Osteoblast (primary cell): Measurements from ENCODE around the gene SAA2. TPM values are rescaled to one million over a fixed set of nuclear protein-coding genes. Genes with fewer than 3 reads are reported as not detected.
A peak's percentile ranks its signal among the peaks of the same experiment; 100 is the strongest.
"Not testable (repeated sequence)": the region's sequence is repeated elsewhere in the genome, so short reads cannot be mapped to it uniquely, and the experiment has no call there.

ENCODE experiments used
- DNase-seq: peaks from one replicate; pipeline ENCODE4 v3.0.0; 2011; ENCODE audit warnings: low spot score, mixed read lengths; ENCODE audit not compliant: insufficient read length; ENCODE audit errors: missing footprints
- H2AFZ ChIP-seq: 2 replicates; pipeline ENCODE4 v1.6.0; 2011; ENCODE audit warnings: mild to moderate bottlenecking, low read length
- H3K27ac ChIP-seq: 2 replicates; pipeline ENCODE4 v1.5.1; 2011; ENCODE audit warnings: mild to moderate bottlenecking, low read depth, low read length, moderate library complexity
- H3K27me3 ChIP-seq: 2 replicates; pipeline ENCODE4 v1.6.0; 2012; ENCODE audit warnings: mild to moderate bottlenecking, control low read depth, inconsistent platforms, low read length, moderate library complexity; ENCODE audit not compliant: insufficient read depth
- H3K36me3 ChIP-seq: 2 replicates; pipeline ENCODE4 v1.5.1; 2011; ENCODE audit warnings: mild to moderate bottlenecking, low read length, control low read depth, moderate library complexity; ENCODE audit not compliant: insufficient read depth
- H3K4me1 ChIP-seq: 2 replicates; pipeline ENCODE4 v1.5.1; 2011; ENCODE audit warnings: mild to moderate bottlenecking, low read length, control low read depth, moderate library complexity; ENCODE audit not compliant: insufficient read depth
- H3K4me2 ChIP-seq: 2 replicates; pipeline ENCODE4 v1.6.0; 2011; ENCODE audit warnings: mild to moderate bottlenecking, low read length; ENCODE audit not compliant: insufficient read depth
- H3K4me3 ChIP-seq: fragments of 200-600 bp; sonication (generic); 3 replicates; pipeline ENCODE4 v1.5.1; 2012; ENCODE audit warnings: mild to moderate bottlenecking, low read length, inconsistent platforms; ENCODE audit not compliant: insufficient read depth
- H3K79me2 ChIP-seq: 2 replicates; pipeline ENCODE4 v1.6.0; 2012; ENCODE audit warnings: mild to moderate bottlenecking, low read length, control low read depth, inconsistent platforms; ENCODE audit not compliant: insufficient read depth
- H3K9me3 ChIP-seq: 2 replicates; pipeline ENCODE4 v1.5.1; 2011; ENCODE audit warnings: low read depth, low read length, control low read depth
- H4K20me1 ChIP-seq: 2 replicates; pipeline ENCODE4 v1.6.0; 2012; ENCODE audit warnings: mild to moderate bottlenecking, low read length, control low read depth; ENCODE audit not compliant: insufficient read depth
- total RNA-seq: library from RNA; depleted of rRNA; stranded (reverse); fragments of >200 nt; gene quantifications from 2 replicates; pipeline ENCODE4 v1.2.3, GENCODE V29; 2012
- TF ChIP-seq, protein P1 (sequence below): IDR thresholded peaks from 2 replicates; pipeline ENCODE4 v1.5.1; 2011; ENCODE audit warnings: mild to moderate bottlenecking, low read depth, low read length, moderate library complexity; ENCODE audit errors: extremely low read depth

The SAA2 gene
- total RNA-seq, 1 donor = under 0.01 TPM

DNA sequence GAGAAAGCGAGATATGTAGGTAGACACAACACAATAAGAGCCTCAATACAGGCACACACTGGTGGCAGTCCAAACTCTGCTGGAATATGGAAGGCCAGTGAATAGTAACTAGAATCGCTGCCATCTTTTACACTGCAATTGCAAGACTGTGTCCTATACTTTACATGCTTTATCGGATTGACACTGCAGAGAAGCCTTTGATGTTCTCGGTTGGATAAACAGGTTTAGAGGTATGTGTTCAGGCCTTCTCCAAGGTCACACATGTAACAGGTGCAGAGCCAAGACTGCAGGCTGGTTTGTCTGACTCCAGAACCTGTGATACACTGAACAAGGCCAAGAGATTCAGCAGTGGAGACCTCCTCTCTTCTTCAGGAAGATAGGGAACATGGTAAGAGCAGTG is 22.7 kb upstream of the SAA2 start:
- H3K4me2 ChIP-seq = no peak overlapping the region
- H2AFZ ChIP-seq = no peak overlapping the region
- H3K79me2 ChIP-seq = no peaks in the 10 kb centered on the region
- H4K20me1 ChIP-seq = no peaks in the 10 kb centered on the region
- H3K4me3 ChIP-seq = no peak overlapping the region
- no peaks in the 10 kb centered on the region for H3K9me3 ChIP-seq
- H3K4me1 ChIP-seq = no peaks in the 10 kb centered on the region
- H3K27me3 ChIP-seq = no peaks in the 10 kb centered on the region
- no peak overlapping the region for H3K27ac ChIP-seq
- no peaks in the 10 kb centered on the region for H3K36me3 ChIP-seq
- DNase-seq = no peak
- TF ChIP-seq, protein P1, sequence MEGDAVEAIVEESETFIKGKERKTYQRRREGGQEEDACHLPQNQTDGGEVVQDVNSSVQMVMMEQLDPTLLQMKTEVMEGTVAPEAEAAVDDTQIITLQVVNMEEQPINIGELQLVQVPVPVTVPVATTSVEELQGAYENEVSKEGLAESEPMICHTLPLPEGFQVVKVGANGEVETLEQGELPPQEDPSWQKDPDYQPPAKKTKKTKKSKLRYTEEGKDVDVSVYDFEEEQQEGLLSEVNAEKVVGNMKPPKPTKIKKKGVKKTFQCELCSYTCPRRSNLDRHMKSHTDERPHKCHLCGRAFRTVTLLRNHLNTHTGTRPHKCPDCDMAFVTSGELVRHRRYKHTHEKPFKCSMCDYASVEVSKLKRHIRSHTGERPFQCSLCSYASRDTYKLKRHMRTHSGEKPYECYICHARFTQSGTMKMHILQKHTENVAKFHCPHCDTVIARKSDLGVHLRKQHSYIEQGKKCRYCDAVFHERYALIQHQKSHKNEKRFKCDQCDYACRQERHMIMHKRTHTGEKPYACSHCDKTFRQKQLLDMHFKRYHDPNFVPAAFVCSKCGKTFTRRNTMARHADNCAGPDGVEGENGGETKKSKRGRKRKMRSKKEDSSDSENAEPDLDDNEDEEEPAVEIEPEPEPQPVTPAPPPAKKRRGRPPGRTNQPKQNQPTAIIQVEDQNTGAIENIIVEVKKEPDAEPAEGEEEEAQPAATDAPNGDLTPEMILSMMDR = no peak

DNA sequence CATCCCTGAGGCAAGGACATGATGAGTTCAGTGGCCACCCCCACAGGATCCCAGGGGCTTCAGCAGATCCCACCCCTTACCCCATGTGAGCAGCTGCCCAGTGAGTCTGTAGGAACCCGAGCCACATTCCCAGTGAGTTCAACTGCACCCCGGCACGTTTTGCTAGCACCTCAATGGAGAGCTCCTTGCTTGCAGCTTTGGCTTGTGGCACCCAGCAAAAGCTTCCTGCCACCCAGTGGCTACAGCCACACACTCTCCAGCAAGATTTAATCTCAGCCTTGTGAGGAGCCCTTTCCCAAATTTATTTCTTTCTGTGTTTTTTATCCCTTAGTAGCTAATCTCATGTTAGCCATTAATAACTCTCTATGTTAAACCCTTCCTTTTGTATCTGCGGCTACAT is 21.6 kb upstream of the SAA2 start:
- Histone ChIP-seq H3K4me2 (no peak overlapping the region), H3K36me3 (no peaks in the 10 kb centered on the region), H4K20me1 (no peaks in the 10 kb centered on the region), H2AFZ (no peak overlapping the region), H3K4me1 (no peaks in the 10 kb centered on the region), H3K4me3 (no peak overlapping the region), H3K27ac (no peak overlapping the region), H3K79me2 (no peaks in the 10 kb centered on the region), H3K27me3 (peaks cover 6% of the 10 kb centered on the region), H3K9me3 (no peaks in the 10 kb centered on the region)
- DNase-seq = peak; percentile 77
- TF ChIP-seq, protein P1 = peak; percentile 17

DNA sequence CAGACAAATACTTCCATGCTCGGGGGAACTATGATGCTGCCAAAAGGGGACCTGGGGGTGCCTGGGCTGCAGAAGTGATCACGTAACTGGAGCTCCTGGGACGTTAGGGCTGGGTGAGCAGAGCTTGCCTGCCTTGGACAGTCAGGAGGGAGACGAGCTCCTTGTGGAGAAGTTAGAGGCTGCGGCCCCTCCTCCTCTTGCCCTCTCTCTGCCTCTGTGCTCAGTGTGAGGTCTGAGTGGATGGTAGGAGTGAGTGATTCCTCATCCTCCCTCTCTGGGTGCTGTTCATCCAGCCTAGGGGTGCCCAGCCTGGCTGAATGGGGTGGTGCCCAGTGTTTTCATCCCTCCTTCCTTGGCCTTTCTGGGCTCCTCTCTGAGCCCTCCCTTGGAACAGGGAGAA is 20.8 kb upstream of the SAA2 start:
- not testable (repeated sequence) for H3K27me3 ChIP-seq, H3K9me3 ChIP-seq, DNase-seq, H3K4me1 ChIP-seq, H3K36me3 ChIP-seq, H2AFZ ChIP-seq, H3K79me2 ChIP-seq, H4K20me1 ChIP-seq, H3K4me2 ChIP-seq, H3K4me3 ChIP-seq, H3K27ac ChIP-seq

DNA sequence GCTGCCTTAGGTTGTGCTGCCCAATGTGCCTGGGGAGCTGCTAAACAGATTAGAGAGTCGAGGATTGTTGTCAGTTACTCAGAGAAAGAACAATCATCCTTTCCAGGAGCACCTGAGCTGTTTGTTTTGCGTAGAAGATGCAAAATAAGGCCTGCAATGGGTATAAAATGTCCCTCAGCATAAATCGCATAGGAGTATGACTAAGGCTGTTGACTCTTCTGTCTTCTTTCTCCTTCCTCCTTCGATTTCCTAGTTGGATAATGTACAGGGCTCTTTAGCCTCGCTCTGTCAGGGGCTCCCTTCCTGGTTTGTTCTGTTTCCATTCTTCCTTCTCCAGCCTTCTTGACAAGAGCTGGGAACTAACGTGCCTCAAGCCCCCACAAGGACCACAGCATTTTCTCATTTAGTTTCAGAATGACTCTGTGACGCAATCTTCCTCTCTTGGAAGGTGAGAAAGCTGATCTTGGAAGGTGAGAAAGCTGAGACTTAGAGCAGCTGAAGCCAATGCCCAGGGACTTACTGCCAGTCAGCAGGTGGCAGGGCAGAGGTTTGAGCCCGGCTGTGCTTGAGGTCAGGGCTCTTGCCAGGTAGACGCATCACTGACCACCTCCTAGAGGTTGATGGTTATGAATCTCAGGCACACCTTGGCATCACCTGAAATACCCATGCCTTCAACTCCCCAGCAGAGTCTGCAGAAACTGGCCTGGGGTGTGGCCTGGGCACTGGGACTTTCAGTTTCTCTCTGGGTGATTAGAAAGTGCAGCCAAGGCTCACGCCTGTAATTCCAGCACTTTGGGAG is 19.1 kb upstream of the SAA2 start:
- H3K4me3 ChIP-seq, H3K27me3 ChIP-seq, H3K79me2 ChIP-seq, H4K20me1 ChIP-seq, H2AFZ ChIP-seq, H3K4me1 ChIP-seq, H3K27ac ChIP-seq, H3K36me3 ChIP-seq, H3K9me3 ChIP-seq, H3K4me2 ChIP-seq, DNase-seq: not testable (repeated sequence)

DNA sequence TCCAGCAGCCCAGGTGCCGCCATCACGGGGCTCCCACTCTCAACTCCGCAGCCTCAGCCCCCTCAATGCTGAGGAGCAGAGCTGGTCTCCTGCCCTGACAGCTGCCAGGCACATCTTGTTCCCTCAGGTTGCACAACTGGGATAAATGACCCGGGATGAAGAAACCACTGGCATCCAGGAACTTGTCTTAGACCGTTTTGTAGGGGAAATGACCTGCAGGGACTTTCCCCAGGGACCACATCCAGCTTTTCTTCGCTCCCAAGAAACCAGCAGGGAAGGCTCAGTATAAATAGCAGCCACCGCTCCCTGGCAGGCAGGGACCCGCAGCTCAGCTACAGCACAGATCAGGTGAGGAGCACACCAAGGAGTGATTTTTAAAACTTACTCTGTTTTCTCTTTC is 17.5 kb upstream of the SAA2 start, which contains the start of gene SAA1:
TSS of gene SAA1 (plus strand) at position 316 of the 400 bp plus-strand sequence. CDS start 624 bp downstream, outside the sequence.
- no peak for DNase-seq
- Histone ChIP-seq H3K4me3 (no peak within 1 kb of the TSS), H3K4me1 (no peaks in the 10 kb centered on the region), H3K36me3 (no peaks in the 10 kb centered on the region), H3K79me2 (no peaks in the 10 kb centered on the region), H3K4me2 (no peak within 1 kb of the TSS), H2AFZ (no peak within 1 kb of the TSS), H3K9me3 (no peaks in the 10 kb centered on the region), H4K20me1 (no peaks in the 10 kb centered on the region), H3K27ac (no peak within 1 kb of the TSS), H3K27me3 (peaks cover 6% of the 10 kb centered on the region)
- TF ChIP-seq, protein P1 = no peak
